GM18508 (cell line): ENCODE measurements around the gene D2HGDH.
"Not testable (repeated sequence)": the region's sequence is repeated elsewhere in the genome, so short reads cannot be mapped to it uniquely, and the experiment has no call there.

Experiments used
- ATAC-seq: cut with Tn5 transposase; IDR thresholded peaks from one replicate; pipeline ENCODE4 v1.9.1; 2021; ENCODE audit warnings: moderate number of reproducible peaks; ENCODE audit not compliant: insufficient read depth, unreplicated experiment

Gene D2HGDH

DNA sequence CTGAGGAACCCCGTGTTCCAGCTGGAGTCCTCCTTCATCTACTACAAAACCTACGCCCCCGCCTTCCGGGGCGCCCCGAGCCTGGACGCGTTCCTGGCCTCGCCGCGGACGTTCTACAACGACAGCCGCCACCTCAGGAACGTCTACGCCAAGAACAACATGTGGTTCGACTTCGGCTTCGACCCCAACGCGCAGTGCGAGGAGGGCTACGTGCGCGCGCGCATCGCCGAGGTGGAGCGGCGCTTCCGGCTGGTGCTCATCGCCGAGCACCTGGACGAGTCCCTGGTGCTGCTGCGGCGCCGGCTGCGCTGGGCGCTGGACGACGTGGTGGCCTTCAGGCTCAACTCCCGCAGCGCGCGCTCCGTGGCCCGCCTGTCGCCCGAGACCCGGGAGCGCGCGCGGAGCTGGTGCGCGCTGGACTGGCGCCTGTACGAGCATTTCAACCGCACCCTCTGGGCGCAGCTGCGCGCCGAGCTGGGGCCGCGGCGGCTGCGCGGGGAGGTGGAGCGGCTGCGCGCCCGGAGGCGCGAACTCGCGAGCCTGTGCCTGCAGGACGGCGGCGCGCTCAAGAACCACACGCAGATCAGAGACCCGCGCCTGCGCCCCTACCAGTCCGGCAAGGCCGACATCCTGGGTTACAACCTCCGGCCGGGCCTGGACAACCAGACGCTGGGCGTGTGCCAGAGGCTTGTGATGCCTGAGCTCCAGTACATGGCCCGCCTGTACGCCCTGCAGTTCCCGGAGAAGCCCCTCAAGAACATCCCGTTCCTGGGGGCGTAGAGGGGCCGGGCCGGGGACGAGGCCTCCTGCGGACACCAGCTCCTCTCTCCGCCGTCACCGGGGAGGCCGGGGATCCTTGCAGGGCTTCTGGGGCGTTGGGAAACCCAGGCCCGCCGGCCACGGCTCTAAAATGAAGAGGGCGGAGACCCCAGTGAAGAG, 69.2 kb downstream of the D2HGDH start:
- no peak for ATAC-seq

- ATAC-seq: no peak
Measured at GRCh38 chr2:241804326-241805229, 70.1 kb downstream of the D2HGDH start.

DNA sequence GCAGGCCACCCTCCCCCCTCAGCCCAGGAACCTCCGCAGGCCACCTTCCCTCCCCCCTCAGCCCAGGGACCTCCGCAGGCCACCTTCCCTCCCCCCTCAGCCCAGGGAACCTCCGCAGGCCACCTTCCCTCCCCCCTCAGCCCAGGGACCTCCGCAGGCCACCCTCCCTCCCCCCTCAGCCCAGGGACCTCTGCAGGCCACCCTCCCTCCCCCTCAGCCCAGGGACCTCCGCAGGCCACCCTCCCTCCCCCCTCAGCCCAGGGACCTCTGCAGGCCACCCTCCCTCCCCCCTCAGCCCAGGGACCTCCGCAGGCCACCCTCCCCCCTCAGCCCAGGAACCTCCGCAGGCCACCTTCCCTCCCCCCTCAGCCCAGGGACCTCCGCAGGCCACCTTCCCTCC, 71.8 kb downstream of the D2HGDH start:
- ATAC-seq: not testable (repeated sequence)

DNA sequence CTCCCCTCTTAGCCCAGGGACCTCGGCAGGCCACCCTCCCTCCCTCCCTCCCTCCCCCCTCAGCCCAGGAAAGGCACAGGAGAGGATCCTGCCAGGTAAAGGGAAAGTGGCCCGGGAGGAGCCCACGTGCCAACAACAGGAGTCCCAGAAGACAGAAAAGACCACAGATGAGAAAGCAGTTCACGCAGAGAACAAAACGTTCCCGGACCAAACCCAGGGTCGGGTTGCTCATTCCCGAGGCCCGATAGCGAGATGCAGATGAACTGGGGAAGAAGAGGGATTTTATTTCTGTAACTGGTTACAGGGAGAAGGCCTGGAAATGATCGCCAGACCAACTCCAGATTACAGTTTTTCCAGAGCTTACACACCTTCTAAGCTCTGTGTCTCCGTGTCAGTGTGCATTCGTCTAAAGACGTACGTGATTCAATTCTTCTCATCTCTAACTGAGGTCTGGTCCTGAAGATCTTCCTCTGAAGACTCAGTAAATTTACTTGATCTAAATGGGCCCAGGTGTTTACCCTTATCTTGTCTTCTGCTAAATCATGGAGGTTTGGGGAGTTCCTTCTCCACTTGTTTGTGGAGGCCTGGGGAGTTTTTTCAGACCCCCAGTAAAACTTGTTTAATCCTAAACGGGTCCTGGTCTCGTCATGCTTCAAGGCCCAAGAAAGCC, 73.8 kb downstream of the D2HGDH start:
- ATAC-seq: no peak

DNA sequence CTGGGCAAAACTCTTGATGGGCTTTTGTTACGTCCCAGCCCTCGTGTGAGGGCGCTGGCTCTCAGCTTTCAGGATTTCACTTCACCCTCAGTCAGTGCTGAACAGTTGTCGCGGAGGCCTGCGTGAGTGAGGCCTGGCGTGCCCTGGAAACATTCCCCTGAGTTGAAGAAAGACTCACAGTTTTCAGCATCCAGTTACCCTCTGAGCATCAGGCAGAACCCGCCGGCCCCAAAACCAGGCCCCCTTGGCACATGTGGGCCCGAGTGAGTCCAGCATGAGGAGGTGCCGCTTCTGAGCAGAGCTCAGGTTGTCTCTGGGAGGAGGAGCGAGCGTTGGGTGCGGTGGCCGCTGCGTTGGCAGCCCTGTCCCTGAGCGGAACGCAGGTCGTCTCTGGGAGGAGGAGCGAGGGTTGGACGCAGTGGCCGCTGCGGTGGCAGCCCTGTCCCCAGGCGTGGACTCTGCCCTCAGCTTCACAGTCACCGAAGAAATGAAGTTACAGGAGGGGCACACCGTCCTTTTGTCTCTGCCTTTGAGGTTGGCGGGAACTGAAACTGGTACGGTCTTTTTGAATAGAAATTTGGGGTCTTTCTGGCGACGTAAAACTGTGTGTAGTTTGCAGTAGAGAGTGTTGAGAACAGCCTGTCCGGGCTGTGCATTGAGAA, 74.4 kb downstream of the D2HGDH start, which contains the start of gene NEU4:
Gene NEU4 (plus strand): TSS at position 473 of the 662 bp plus-strand sequence. CDS start 5,292 bp downstream, outside the sequence.
- no peak for ATAC-seq

GRCh38 chr2:241809383-241810306, 75.2 kb downstream of the D2HGDH start:
- ATAC-seq: no peak

DNA sequence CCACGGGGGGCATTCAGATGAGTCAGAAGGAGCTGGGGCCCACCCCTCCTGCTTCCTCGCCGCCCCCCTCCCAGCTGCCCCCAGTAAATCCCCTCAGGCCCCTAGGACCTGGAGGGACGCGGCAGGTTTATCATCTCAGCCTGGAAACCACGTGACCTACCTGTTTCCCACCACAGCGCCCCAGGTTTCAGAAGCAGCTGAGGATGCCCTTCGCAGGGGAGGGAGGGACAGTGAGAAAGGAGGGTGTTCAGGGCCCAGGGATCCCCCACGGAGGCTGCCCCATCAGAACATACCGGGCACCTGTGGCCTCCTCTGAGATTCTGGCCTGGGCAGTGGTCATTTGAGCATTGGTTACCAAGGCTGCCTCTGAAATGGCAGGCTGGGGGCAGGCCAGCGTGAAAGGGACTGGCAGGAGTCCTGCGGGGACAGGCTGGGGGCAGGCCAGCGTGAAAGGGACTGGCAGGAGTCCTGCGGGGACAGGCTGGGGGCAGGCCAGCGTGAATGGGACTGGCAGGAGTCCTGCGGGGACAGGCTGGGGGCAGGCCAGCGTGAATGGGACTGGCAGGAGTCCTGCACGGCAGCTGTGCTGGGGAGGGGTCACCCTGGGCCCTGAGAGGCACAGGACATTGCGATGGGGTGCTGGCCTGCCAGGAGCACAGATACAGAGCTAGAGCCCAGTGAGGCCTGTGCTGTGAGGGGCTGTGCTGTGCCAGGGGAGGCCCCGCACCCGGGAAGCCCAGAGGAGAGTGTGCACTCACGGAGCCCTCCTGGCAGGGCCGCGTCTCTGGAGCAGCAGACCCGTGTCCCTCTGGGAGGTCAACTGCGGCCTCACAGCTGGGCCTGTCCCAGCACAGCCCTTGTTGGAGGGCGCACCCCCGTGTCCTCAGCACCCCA, 76.1 kb downstream of the D2HGDH start:
- ATAC-seq: no peak

GRCh38 chr2:241811201-241811951, 76.9 kb downstream of the D2HGDH start:
- no peak for ATAC-seq

DNA sequence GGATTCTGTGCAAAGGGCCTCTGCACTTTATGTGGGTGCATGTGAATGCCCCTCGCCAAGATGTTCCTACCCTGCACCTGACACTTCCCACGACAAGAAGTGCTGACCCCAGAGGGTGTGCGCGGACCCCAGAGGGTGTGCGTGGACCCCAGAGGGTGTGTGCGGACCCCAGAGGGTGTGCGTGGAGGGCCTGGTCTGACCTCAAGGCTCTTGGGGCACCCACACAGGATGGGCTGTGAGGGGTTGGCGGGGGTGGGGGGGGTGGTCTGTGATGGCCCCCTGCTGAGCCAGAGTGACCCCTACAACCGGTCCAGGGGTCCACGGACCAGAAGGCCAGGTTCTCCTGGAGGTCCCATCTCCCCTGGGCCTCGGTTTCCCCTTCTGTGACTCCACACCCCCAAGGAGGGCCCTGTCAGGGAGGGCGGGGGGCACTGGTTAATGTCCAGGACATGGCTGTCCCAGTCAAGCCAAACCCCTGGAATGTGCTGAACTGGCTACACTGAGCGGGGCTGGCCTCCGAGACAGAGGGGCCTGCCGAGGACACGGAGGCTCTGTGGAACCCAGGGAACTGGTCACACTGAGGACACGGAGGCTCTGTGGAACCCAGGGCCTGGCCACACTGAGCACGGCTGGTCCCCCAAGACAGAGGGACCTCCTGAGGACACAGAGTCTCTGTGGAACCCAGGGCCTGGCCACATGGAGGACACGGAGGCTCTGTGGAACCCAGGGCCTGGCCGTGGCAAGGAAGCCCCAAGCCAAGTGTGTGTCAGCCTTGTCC, 77.7 kb downstream of the D2HGDH start:
- no peak for ATAC-seq

- ATAC-seq: no peak
Measured at GRCh38 chr2:241812730-241813643, 78.6 kb downstream of the D2HGDH start.

- ATAC-seq: no peak
Measured at GRCh38 chr2:241813644-241814392, 79.4 kb downstream of the D2HGDH start.

DNA sequence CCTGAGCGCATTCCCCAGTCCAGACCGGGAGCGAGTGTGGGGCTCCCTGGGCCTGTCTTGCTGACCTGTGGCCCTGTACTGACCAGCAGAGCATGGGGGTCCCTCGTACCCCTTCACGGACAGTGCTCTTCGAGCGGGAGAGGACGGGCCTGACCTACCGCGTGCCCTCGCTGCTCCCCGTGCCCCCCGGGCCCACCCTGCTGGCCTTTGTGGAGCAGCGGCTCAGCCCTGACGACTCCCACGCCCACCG, 79.9 kb downstream of the D2HGDH start:
- ATAC-seq: no peak

DNA sequence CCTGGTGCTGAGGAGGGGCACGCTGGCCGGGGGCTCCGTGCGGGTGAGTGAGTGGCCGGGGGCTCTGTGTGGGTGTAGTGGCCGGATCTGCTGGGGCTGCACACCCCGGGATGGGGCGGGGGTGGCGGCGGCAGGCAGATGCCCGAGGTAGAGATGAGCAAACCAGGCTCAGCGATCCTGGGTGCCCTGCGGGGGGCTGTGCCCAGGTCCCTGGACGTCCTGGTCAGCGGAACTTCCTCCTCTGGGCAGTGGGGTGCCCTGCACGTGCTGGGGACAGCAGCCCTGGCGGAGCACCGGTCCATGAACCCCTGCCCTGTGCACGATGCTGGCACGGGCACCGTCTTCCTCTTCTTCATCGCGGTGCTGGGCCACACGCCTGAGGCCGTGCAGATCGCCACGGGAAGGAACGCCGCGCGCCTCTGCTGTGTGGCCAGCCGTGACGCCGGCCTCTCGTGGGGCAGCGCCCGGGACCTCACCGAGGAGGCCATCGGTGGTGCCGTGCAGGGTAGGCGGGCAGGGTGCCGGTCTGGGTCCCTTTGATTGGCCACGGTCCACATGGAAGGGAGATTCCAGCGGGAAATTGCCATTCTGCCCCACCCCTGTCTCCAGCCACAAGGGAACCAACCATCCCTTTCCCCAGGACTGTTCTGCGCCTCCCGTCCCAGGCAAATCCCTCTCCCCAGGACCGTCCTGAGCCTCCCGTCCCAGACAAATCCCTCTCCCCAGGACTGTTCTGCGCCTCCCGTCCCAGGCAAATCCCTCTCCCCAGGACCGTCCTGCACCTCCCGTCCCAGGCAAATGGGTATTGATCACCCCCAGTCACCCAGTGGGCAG, 80.4 kb downstream of the D2HGDH start:
- ATAC-seq: no peak
